DMS 273 treated with DMSO at 0.1 percent for 48 hours (cell line): ENCODE results near the gene CCDC175.

Experiments
- DNase-seq: peaks from one replicate; lab custom pipeline; 2025; lab: John Stamatoyannopoulos, UW

Gene CCDC175

GRCh38 chr14:59576332-59577294, at the start of gene CCDC175:
CCDC175 (minus strand) TSS chr14:59576812; CDS start chr14:59576775, 37 bp downstream.
- peak; percentile 70 for DNase-seq

- DNase-seq = no peak
These were observed 46.0 kb upstream of the CCDC175 start for GRCh38 chr14:59622631-59623030.

GRCh38 chr14:59619061-59619460, 42.4 kb upstream of the CCDC175 start:
- no peak for DNase-seq

- no peak for DNase-seq
These were observed 24.4 kb upstream of the CCDC175 start for GRCh38 chr14:59601056-59601455.

GRCh38 chr14:59600211-59600945, 23.8 kb upstream of the CCDC175 start:
- DNase-seq = no peak

- DNase-seq = no peak
These were observed 18.5 kb upstream of the CCDC175 start for GRCh38 chr14:59595071-59595470.

- no peak for DNase-seq
These were observed 15.2 kb upstream of the CCDC175 start for GRCh38 chr14:59591641-59592370.

- no peak for DNase-seq
These were observed 11.5 kb upstream of the CCDC175 start for GRCh38 chr14:59588101-59588500.

GRCh38 chr14:59585891-59586554, 9.4 kb upstream of the CCDC175 start:
- DNase-seq = no peak

GRCh38 chr14:59583755-59584154, 7.1 kb upstream of the CCDC175 start:
- DNase-seq = no peak

GRCh38 chr14:59582845-59583509, 6.4 kb upstream of the CCDC175 start:
- DNase-seq = no peak

- DNase-seq = peak; percentile 96
These were observed 5.5 kb upstream of the CCDC175 start for GRCh38 chr14:59582161-59582560.

- no peak for DNase-seq
These were observed 4.3 kb upstream of the CCDC175 start for GRCh38 chr14:59580911-59581310.

- peak; percentile 34 for DNase-seq
These were observed 6.5 kb downstream of the CCDC175 start for GRCh38 chr14:59570122-59570521.

- peak; percentile 25 for DNase-seq
These were observed 9.9 kb downstream of the CCDC175 start for GRCh38 chr14:59566725-59567124.

- DNase-seq = no peak
These were observed 10.3 kb downstream of the CCDC175 start for GRCh38 chr14:59566296-59566695.

GRCh38 chr14:59565087-59565486, 11.5 kb downstream of the CCDC175 start:
- no peak for DNase-seq

GRCh38 chr14:59564366-59564765, 12.2 kb downstream of the CCDC175 start:
- no peak for DNase-seq

GRCh38 chr14:59547310-59547709, 29.3 kb downstream of the CCDC175 start:
- DNase-seq = no peak

- DNase-seq = no peak
These were observed 32.7 kb downstream of the CCDC175 start for GRCh38 chr14:59543873-59544272.

- DNase-seq = no peak
These were observed 34.9 kb downstream of the CCDC175 start for GRCh38 chr14:59541731-59542130.
